ENCODE measurements around the gene MYO1C. TPM values are rescaled to one million over a fixed set of nuclear protein-coding genes. Genes with fewer than 3 reads are reported as not detected.

Gene MYO1C
- total RNA-seq, 1 experiment from 2014 or later: 73.6 TPM

DNA sequence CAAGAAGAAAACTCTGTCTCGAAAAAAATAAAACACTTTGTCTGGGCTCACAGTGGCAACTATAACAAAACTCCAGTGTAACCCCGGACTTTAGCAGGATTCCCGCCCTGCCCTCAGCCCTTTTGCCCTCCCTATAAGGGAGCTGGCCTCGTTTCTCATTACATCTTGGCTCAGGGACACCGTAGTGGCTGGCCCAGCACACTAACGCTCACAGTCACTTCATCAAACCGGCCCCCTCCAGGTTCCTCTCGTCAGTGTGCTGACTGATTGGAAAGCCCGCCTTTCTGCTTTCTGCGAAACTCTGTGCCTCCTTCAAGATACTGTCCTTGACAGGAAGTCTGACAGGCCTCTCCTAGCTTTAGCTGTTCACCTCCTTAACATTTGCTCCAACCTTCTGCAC, 11.2 kb upstream of the MYO1C start (continued):
- TF ChIP-seq ZNF263 (CRISPR knock-in tag; IDR thresholded peaks at IDR 0.05; ENCODE audit: low read depth) (no peak), NR2C2 (CRISPR knock-in tag; IDR thresholded peaks at IDR 0.05) (no peak), FOXP1 (CRISPR knock-in tag; IDR thresholded peaks at IDR 0.05; ENCODE audit: borderline replicate concordance) (no peak), RELA (CRISPR knock-in tag; IDR thresholded peaks at IDR 0.05; ENCODE audit: borderline replicate concordance) (no peak), NR3C1 (CRISPR knock-in tag; conservative IDR thresholded peaks at IDR 0.05; ENCODE audit: low read depth) (no peak), SMAD4 (CRISPR knock-in tag; IDR thresholded peaks at IDR 0.05) (no peak), ZNF396 (CRISPR knock-in tag; IDR thresholded peaks at IDR 0.05; ENCODE audit: borderline replicate concordance) (no peak)
- TF ChIP-seq, protein P1, sequence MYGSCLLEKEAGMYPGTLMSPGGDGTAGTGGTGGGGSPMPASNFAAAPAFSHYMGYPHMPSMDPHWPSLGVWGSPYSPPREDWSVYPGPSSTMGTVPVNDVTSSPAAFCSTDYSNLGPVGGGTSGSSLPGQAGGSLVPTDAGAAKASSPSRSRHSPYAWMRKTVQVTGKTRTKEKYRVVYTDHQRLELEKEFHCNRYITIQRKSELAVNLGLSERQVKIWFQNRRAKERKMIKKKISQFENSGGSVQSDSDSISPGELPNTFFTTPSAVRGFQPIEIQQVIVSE (CRISPR knock-in tag; IDR thresholded peaks at IDR 0.05; ENCODE audit: borderline replicate concordance): no peak
- TF ChIP-seq, protein P2, sequence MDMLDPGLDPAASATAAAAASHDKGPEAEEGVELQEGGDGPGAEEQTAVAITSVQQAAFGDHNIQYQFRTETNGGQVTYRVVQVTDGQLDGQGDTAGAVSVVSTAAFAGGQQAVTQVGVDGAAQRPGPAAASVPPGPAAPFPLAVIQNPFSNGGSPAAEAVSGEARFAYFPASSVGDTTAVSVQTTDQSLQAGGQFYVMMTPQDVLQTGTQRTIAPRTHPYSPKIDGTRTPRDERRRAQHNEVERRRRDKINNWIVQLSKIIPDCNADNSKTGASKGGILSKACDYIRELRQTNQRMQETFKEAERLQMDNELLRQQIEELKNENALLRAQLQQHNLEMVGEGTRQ (CRISPR knock-in tag; IDR thresholded peaks at IDR 0.05): no peak
- TF ChIP-seq, protein P3, sequence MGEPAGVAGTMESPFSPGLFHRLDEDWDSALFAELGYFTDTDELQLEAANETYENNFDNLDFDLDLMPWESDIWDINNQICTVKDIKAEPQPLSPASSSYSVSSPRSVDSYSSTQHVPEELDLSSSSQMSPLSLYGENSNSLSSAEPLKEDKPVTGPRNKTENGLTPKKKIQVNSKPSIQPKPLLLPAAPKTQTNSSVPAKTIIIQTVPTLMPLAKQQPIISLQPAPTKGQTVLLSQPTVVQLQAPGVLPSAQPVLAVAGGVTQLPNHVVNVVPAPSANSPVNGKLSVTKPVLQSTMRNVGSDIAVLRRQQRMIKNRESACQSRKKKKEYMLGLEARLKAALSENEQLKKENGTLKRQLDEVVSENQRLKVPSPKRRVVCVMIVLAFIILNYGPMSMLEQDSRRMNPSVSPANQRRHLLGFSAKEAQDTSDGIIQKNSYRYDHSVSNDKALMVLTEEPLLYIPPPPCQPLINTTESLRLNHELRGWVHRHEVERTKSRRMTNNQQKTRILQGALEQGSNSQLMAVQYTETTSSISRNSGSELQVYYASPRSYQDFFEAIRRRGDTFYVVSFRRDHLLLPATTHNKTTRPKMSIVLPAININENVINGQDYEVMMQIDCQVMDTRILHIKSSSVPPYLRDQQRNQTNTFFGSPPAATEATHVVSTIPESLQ (CRISPR knock-in tag; IDR thresholded peaks at IDR 0.05): no peak

DNA sequence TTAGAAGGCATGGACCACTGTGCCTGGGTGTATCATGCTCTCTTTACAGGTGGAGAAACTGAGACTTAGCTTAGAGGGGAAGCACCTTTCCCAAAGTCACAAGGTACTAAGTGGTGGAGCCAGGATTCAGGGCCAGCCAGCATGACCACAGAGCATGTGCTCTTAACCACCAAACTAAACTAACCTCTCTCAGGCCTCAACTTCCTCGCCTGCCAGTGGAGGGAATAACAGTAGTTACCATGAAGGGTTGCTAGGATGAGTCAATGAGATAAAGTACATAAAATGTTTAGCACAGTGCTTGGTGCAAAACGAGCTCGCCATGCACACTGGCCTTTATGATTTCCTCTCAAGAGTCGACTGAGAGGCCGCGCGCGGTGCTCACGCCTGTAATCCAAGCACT, 6.4 kb upstream of the MYO1C start:
- no peak for DNase-seq (ENCODE audit: low spot score)
- Mint-ChIP-seq H3K36me3 (no peaks in the 10 kb centered on the region), H3K4me1 (0 out of 2 replicates have a peak, but pooled peaks cover under 1% of the 10 kb centered on the region), H3K27ac (no peak overlapping the region), H3K27me3 (ENCODE audit: low read depth) (peaks cover 1% of the 10 kb centered on the region; the same call in 1 of the 2 replicates), H3K9me3 (no peaks in the 10 kb centered on the region), H3K4me3 (no peak overlapping the region)
- no peak for ATAC-seq
- POLR2A ChIA-PET: no interaction called here
- CTCF ChIA-PET: interaction anchor here (1.4 to 2.4 kb wide), 3 partner anchors 14 to 34 kb away, joined by 3 to 7 read pairs (median 4); partner anchors contain the start of gene INPP5K
- TF ChIP-seq, protein P4, sequence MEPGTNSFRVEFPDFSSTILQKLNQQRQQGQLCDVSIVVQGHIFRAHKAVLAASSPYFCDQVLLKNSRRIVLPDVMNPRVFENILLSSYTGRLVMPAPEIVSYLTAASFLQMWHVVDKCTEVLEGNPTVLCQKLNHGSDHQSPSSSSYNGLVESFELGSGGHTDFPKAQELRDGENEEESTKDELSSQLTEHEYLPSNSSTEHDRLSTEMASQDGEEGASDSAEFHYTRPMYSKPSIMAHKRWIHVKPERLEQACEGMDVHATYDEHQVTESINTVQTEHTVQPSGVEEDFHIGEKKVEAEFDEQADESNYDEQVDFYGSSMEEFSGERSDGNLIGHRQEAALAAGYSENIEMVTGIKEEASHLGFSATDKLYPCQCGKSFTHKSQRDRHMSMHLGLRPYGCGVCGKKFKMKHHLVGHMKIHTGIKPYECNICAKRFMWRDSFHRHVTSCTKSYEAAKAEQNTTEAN (CRISPR knock-in tag; IDR thresholded peaks at IDR 0.05): no peak

DNA sequence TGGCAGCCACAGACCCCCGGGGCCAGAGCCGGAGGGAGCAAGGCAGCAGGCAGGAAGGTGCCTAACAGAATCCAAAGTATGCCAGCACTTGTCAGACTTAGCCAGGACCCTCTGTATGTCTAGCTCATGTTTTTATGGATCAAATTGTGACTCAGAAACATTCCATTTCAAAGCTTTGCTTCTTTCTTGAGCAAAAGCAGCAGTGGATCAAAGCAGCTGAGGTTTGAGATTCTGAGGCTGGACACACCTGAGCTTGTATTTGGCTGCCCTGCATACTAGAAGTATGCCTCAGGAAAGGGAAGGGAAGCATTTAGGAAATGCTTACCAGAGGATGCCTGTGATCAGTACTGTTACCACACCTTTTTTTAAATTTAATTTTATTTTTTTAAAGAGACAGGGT, 5.7 kb upstream of the MYO1C start:
- H3K4me1 Mint-ChIP-seq: 0 out of 2 replicates have a peak, but pooled peaks cover 2% of the 10 kb centered on the region
- no peak overlapping the region for H3K27ac Mint-ChIP-seq
- no peaks in the 10 kb centered on the region for H3K36me3 Mint-ChIP-seq
- ChIA-PET CTCF (interaction anchor here (0.7 to 2.4 kb wide), 4 partner anchors 14 to 133 kb away, joined by 3 to 7 read pairs (median 4); partner anchors contain the start of gene INPP5K), POLR2A (no interaction called here)
- no peak for DNase-seq (ENCODE audit: low spot score)
- no peaks in the 10 kb centered on the region for H3K9me3 Mint-ChIP-seq
- peaks cover 3% of the 10 kb centered on the region; the same call in 1 of the 2 replicates for H3K27me3 Mint-ChIP-seq (ENCODE audit: low read depth)
- no peak for ATAC-seq
- no peak overlapping the region for H3K4me3 Mint-ChIP-seq
- TF ChIP-seq, protein P5, sequence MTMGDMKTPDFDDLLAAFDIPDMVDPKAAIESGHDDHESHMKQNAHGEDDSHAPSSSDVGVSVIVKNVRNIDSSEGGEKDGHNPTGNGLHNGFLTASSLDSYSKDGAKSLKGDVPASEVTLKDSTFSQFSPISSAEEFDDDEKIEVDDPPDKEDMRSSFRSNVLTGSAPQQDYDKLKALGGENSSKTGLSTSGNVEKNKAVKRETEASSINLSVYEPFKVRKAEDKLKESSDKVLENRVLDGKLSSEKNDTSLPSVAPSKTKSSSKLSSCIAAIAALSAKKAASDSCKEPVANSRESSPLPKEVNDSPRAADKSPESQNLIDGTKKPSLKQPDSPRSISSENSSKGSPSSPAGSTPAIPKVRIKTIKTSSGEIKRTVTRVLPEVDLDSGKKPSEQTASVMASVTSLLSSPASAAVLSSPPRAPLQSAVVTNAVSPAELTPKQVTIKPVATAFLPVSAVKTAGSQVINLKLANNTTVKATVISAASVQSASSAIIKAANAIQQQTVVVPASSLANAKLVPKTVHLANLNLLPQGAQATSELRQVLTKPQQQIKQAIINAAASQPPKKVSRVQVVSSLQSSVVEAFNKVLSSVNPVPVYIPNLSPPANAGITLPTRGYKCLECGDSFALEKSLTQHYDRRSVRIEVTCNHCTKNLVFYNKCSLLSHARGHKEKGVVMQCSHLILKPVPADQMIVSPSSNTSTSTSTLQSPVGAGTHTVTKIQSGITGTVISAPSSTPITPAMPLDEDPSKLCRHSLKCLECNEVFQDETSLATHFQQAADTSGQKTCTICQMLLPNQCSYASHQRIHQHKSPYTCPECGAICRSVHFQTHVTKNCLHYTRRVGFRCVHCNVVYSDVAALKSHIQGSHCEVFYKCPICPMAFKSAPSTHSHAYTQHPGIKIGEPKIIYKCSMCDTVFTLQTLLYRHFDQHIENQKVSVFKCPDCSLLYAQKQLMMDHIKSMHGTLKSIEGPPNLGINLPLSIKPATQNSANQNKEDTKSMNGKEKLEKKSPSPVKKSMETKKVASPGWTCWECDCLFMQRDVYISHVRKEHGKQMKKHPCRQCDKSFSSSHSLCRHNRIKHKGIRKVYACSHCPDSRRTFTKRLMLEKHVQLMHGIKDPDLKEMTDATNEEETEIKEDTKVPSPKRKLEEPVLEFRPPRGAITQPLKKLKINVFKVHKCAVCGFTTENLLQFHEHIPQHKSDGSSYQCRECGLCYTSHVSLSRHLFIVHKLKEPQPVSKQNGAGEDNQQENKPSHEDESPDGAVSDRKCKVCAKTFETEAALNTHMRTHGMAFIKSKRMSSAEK (CRISPR knock-in tag; IDR thresholded peaks at IDR 0.05; ENCODE audit: borderline replicate concordance): no peak
- TF ChIP-seq, protein P6, sequence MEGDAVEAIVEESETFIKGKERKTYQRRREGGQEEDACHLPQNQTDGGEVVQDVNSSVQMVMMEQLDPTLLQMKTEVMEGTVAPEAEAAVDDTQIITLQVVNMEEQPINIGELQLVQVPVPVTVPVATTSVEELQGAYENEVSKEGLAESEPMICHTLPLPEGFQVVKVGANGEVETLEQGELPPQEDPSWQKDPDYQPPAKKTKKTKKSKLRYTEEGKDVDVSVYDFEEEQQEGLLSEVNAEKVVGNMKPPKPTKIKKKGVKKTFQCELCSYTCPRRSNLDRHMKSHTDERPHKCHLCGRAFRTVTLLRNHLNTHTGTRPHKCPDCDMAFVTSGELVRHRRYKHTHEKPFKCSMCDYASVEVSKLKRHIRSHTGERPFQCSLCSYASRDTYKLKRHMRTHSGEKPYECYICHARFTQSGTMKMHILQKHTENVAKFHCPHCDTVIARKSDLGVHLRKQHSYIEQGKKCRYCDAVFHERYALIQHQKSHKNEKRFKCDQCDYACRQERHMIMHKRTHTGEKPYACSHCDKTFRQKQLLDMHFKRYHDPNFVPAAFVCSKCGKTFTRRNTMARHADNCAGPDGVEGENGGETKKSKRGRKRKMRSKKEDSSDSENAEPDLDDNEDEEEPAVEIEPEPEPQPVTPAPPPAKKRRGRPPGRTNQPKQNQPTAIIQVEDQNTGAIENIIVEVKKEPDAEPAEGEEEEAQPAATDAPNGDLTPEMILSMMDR (IDR thresholded peaks at IDR 0.05): no peak
- no peak for TF ChIP-seq ZNF121 (CRISPR knock-in tag; IDR thresholded peaks at IDR 0.05)
- TF ChIP-seq, protein P7, sequence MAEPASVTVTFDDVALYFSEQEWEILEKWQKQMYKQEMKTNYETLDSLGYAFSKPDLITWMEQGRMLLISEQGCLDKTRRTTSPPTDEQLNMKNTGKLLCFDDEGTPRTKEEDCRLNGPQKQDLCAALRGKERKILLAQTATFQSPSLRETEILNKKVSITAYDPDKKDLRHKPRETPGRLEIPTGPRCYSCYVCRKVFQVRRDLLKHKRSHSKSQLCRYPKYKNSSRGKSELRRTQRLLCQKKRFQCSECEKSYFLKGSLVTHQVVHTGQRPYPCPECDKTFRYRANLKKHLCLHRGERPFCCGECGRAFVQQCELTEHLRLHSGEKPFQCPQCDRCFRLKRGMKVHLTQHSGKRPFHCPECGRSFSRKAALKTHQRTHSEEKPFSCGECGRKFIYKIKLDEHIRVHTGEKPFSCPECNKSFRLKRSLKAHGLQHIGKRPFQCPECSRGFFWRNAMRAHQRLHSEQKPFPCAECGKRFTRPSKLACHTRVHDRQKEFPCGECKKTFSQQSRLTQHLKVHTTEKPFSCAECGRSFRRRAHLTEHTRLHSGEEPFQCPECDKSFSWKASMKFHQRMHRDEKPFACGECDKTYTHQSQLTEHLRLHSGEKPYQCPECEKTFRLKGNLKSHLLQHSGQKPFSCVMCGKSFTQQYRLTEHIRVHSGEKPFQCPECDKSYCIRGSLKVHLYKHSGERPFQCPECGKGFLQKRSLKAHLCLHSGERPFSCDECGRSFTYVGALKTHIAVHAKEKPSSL (CRISPR knock-in tag; conservative IDR thresholded peaks at IDR 0.05): no peak
- no peak for TF ChIP-seq HMGA2 (CRISPR knock-in tag; IDR thresholded peaks at IDR 0.05)

All from WTC11 (cell line).